CD4-positive, alpha-beta T cell (primary cell): Measurements from ENCODE around the gene ZNF576. TPM values are rescaled to one million over a fixed set of nuclear protein-coding genes. Genes with fewer than 3 reads are reported as not detected.

ENCODE experiments used
- ATAC-seq: fragments of 200-7000 bp; cut with Tn5 transposase; one replicate; pipeline ENCODE4 v1.10.0; 2022; ENCODE audit warnings: mild to moderate bottlenecking; ENCODE audit not compliant: poor library complexity
- CTCF ChIA-PET: fragments of 350-600 bp; sonication (Branson Sonifier 250); formaldehyde crosslinking; loops from one replicate; lab custom pipeline; 2021; ENCODE audit warnings: antibody characterized with exemption, inconsistent platforms; lab: Charles Lee
- POLR2A ChIA-PET: fragments of 350-600 bp; sonication (Branson Sonifier 250); formaldehyde crosslinking; loops from one replicate; lab custom pipeline; 2021; ENCODE audit warnings: antibody characterized with exemption, inconsistent platforms; lab: Charles Lee
- DNase-seq, 14 experiments: peaks; one replicate each; pipeline ENCODE4 v3.0.0-alpha.2; 2013 to 2020; ENCODE audit warnings: mixed read lengths in 2 of 14
- H3K27ac ChIP-seq, 2 donors: one replicate each; pipeline versions ENCODE4 v1.5.1 to v1.7.0; 2013; ENCODE audit warnings: low read length in 2 of 2, low read depth in 1 of 2, mild to moderate bottlenecking in 1 of 2
- H3K27me3 ChIP-seq, 2 experiments: 1 replicate in 1 of 2; 2 replicates in 1 of 2; pipeline versions ENCODE4 v1.6.1 to v1.7.0; 2013; ENCODE audit warnings: low read length in 2 of 2, control low read depth in 1 of 2, mild to moderate bottlenecking in 1 of 2, moderate library complexity in 1 of 2; ENCODE audit not compliant: insufficient read depth in 2 of 2, control insufficient read depth in 1 of 2
- H3K36me3 ChIP-seq: one replicate; pipeline ENCODE4 v1.6.1; 2013; ENCODE audit warnings: low read length, control low read depth; ENCODE audit not compliant: insufficient read depth
- H3K4me1 ChIP-seq: one replicate; pipeline ENCODE4 v1.6.1; 2013; ENCODE audit warnings: low read length, control low read depth; ENCODE audit not compliant: insufficient read depth
- H3K4me3 ChIP-seq: one replicate; pipeline ENCODE4 v1.5.1; 2013; ENCODE audit warnings: mild to moderate bottlenecking, low read length, moderate library complexity
- H3K9me3 ChIP-seq, 2 experiments: 1 replicate in 1 of 2; 2 replicates in 1 of 2; pipeline versions ENCODE4 v1.6.1 to v1.7.0; 2013; ENCODE audit warnings: low read length in 2 of 2, mild to moderate bottlenecking in 2 of 2, control low read depth in 1 of 2, moderate library complexity in 1 of 2; ENCODE audit not compliant: control insufficient read depth in 1 of 2, insufficient read depth in 1 of 2
- H3K27ac Mint-ChIP-seq: one replicate; pipeline ENCODE4 v1.8.0; 2020; ENCODE audit warnings: mixed read lengths
- H3K27me3 Mint-ChIP-seq: one replicate; pipeline ENCODE4 v1.8.0; 2021; ENCODE audit warnings: mixed read lengths
- H3K36me3 Mint-ChIP-seq: one replicate; pipeline ENCODE4 v1.8.0; 2021; ENCODE audit warnings: low read depth, mixed read lengths
- H3K4me1 Mint-ChIP-seq: one replicate; pipeline ENCODE4 v1.8.0; 2021; ENCODE audit warnings: low read depth, mixed read lengths
- H3K4me3 Mint-ChIP-seq: one replicate; pipeline ENCODE4 v1.8.0; 2020; ENCODE audit warnings: mild to moderate bottlenecking, mixed read lengths
- H3K9me3 Mint-ChIP-seq: one replicate; pipeline ENCODE4 v1.8.0; 2020; ENCODE audit warnings: mixed read lengths
- CTCF ChIP-seq: fragments of 200-600 bp; IDR thresholded peaks from one replicate; pipeline ENCODE4 v1.8.0; 2022; ENCODE audit warnings: antibody characterized with exemption, mild to moderate bottlenecking
- intact Hi-C, 2 experiments: fragments of 100-400 bp; cut with DNase I in 1 of 2; cut with micrococcal nuclease in 1 of 2; formaldehyde crosslinking; loops; one replicate each; pipeline versions ENCODE4 v1.15.1 to v1.9.0; 2023 to 2025; cut with DNase I, micrococcal nuclease
- total RNA-seq, 174 experiments: library from RNA in 2 of 174; stranded (reverse) in 2 of 174; gene quantifications; one replicate each; pipeline ENCODE4 v1.2.3 and lab custom pipeline; 2021 to 2026

ZNF576 gene
- total RNA-seq, 2 experiments from 2014 or later: 4.1 to 4.8 TPM

GRCh38 chr19:43609872-43610271, 13.5 kb downstream of the ZNF576 start:
- Histone ChIP-seq H3K4me1 (peaks cover 2% of the 10 kb centered on the region), H3K9me3 (no peaks in the 10 kb centered on the region), H3K4me3 (no peak overlapping the region), H3K27ac (no peak overlapping the region), H3K36me3 (peaks cover 38% of the 10 kb centered on the region), H3K27me3 (no peaks in the 10 kb centered on the region)
- intact Hi-C loops: loop anchor here (5.0 to 10.0 kb wide), 2 partner anchors 42 to 55 kb away; no protein-coding TSS in a partner anchor
- Mint-ChIP-seq H3K4me1 (peaks cover 31% of the 10 kb centered on the region), H3K27me3 (no peaks in the 10 kb centered on the region), H3K36me3 (peaks cover 43% of the 10 kb centered on the region), H3K9me3 (no peaks in the 10 kb centered on the region), H3K4me3 (no peak overlapping the region), H3K27ac (no peak overlapping the region)
- ATAC-seq: no peak
- CTCF ChIA-PET: no interaction called here
- TF ChIP-seq CTCF: no peak
- no peak for DNase-seq
- POLR2A ChIA-PET: interaction anchor here (1.2 kb wide), 1 partner anchor 15 kb away, joined by 3 read pairs; no protein-coding TSS in a partner anchor

GRCh38 chr19:43610493-43610892, 14.1 kb downstream of the ZNF576 start:
- ATAC-seq (no peak), DNase-seq (no peak)
- Histone ChIP-seq H3K27ac (no peak overlapping the region), H3K27me3 (no peaks in the 10 kb centered on the region), H3K36me3 (peaks cover 39% of the 10 kb centered on the region), H3K4me3 (no peak overlapping the region), H3K9me3 (no peaks in the 10 kb centered on the region), H3K4me1 (peaks cover 2% of the 10 kb centered on the region)
- Mint-ChIP-seq H3K36me3 (peaks cover 43% of the 10 kb centered on the region), H3K27me3 (no peaks in the 10 kb centered on the region), H3K9me3 (no peaks in the 10 kb centered on the region), H3K4me1 (peaks cover 33% of the 10 kb centered on the region), H3K27ac (peak overlapping the region; percentile 15), H3K4me3 (no peak overlapping the region)
- ChIA-PET CTCF (no interaction called here), POLR2A (no interaction called here)
- no peak for TF ChIP-seq CTCF
- intact Hi-C loops: loop anchor here (5.0 to 10.0 kb wide), 2 partner anchors 42 to 54 kb away; no protein-coding TSS in a partner anchor

GRCh38 chr19:43611788-43612187, 15.4 kb downstream of the ZNF576 start, which contains the start of gene SRRM5:
Gene SRRM5, plus strand, starts transcription at chr19:43612088. Its CDS starts 34 bp downstream, at chr19:43612122.
- H3K27ac ChIP-seq: no peak within 1 kb of the TSS
- H3K4me3 Mint-ChIP-seq: no peak within 1 kb of the TSS
- H3K9me3 ChIP-seq: no peaks in the 10 kb centered on the region
- DNase-seq (no peak), ATAC-seq (no peak)
- H3K36me3 Mint-ChIP-seq: peaks cover 39% of the 10 kb centered on the region
- H3K27me3 ChIP-seq: no peaks in the 10 kb centered on the region
- intact Hi-C loops: loop anchor here (5.0 to 10.0 kb wide), 2 partner anchors 41 to 53 kb away; no protein-coding TSS in a partner anchor
- peaks cover 43% of the 10 kb centered on the region for H3K4me1 Mint-ChIP-seq
- H3K4me1 ChIP-seq: peaks cover 2% of the 10 kb centered on the region
- peaks cover 36% of the 10 kb centered on the region for H3K36me3 ChIP-seq
- H3K9me3 Mint-ChIP-seq: no peaks in the 10 kb centered on the region
- ChIA-PET POLR2A (no interaction called here), CTCF (no interaction called here)
- peak within 1 kb of the TSS; percentile 52 for H3K27ac Mint-ChIP-seq
- H3K4me3 ChIP-seq: no peak within 1 kb of the TSS
- TF ChIP-seq CTCF: no peak
- no peaks in the 10 kb centered on the region for H3K27me3 Mint-ChIP-seq
